ENCODE measurements around the gene APEH. TPM values are rescaled to one million over a fixed set of nuclear protein-coding genes. Genes with fewer than 3 reads are reported as not detected.

The APEH gene
- total and polyA plus RNA-seq, 2 of the 13 experiments (the other 11 are each of a cell fraction or from before 2014, with no cell fraction given), result 116 to 130 TPM

GRCh38 chr3:49723628-49724551 is 49.7 kb downstream of the APEH start, which contains the start of gene GMPPB (continued):
- no peak for TF ChIP-seq ZNF367 (CRISPR knock-in tag; IDR thresholded peaks at IDR 0.05; ENCODE audit: borderline replicate concordance)
- peak; percentile 59 for TF ChIP-seq POLR2AphosphoS5 (IDR thresholded peaks at IDR 0.05; ENCODE audit: low read depth, low read length)
- TF ChIP-seq ZNF30 (CRISPR knock-in tag; IDR thresholded peaks at IDR 0.05), result no peak
- TF ChIP-seq TSC22D2 (CRISPR knock-in tag; IDR thresholded peaks at IDR 0.05; ENCODE audit: borderline replicate concordance), result no peak
- TF ChIP-seq AKAP8 (CRISPR knock-in tag; IDR thresholded peaks at IDR 0.05), result peak; percentile 80
- no peak; the same call in 1 of the 2 replicates for TF ChIP-seq KLF6 (CRISPR knock-in tag; IDR thresholded peaks at IDR 0.05)
- TF ChIP-seq ZNF615 (CRISPR knock-in tag; IDR thresholded peaks at IDR 0.05; ENCODE audit: borderline replicate concordance), result no peak
- no peak for TF ChIP-seq ADNP (CRISPR knock-in tag; IDR thresholded peaks at IDR 0.05)
- TF ChIP-seq ZNF891 (CRISPR knock-in tag; IDR thresholded peaks at IDR 0.05), result peak; percentile 51; the same call in 1 of the 2 replicates
- no peak for TF ChIP-seq ZNF720 (CRISPR knock-in tag; IDR thresholded peaks at IDR 0.05)
- TF ChIP-seq NFATC3 (CRISPR knock-in tag; IDR thresholded peaks at IDR 0.05), result no peak
- TF ChIP-seq KDM6A (CRISPR knock-in tag; IDR thresholded peaks at IDR 0.05; ENCODE audit: low read depth), result no peak
- peak; percentile 22 for TF ChIP-seq PHF5A (CRISPR knock-in tag; IDR thresholded peaks at IDR 0.05; ENCODE audit: low read depth, unreplicated experiment)
- TF ChIP-seq NFE2L1 (CRISPR knock-in tag; IDR thresholded peaks at IDR 0.05; ENCODE audit: borderline replicate concordance), result 0 out of 2 replicates have a peak, but pooled peaks have one; percentile 14
- TF ChIP-seq IKZF1 (IDR thresholded peaks at IDR 0.05), result no peak
- TF ChIP-seq MIER2 (CRISPR knock-in tag; IDR thresholded peaks at IDR 0.05), result 0 out of 2 replicates have a peak, but pooled peaks have one; percentile 53
- TF ChIP-seq ZNF619 (CRISPR knock-in tag; IDR thresholded peaks at IDR 0.05), result peak; percentile 29; the same call in 1 of the 2 replicates
- TF ChIP-seq ZNF337 (CRISPR knock-in tag; IDR thresholded peaks at IDR 0.05; ENCODE audit: borderline replicate concordance, low read depth), result peak; percentile 57; the same call in 1 of the 2 replicates
- TF ChIP-seq CREB1 (IDR thresholded peaks at IDR 0.05), result peak; percentile 96
- TF ChIP-seq CREB1 (CRISPR knock-in tag; IDR thresholded peaks at IDR 0.05), result peak; percentile 76; the same call in 1 of the 2 replicates
- peak; percentile 33 for TF ChIP-seq MAX (IDR thresholded peaks at IDR 0.05)
- 0 out of 2 replicates have a peak, but pooled peaks have one; percentile 9 for TF ChIP-seq GLI4 (CRISPR knock-in tag; IDR thresholded peaks at IDR 0.05; ENCODE audit: borderline replicate concordance)
- no peak for TF ChIP-seq ZNF556 (CRISPR knock-in tag; IDR thresholded peaks at IDR 0.05; ENCODE audit: borderline replicate concordance)
- TF ChIP-seq FOXA3 (CRISPR knock-in tag; IDR thresholded peaks at IDR 0.05), result peak; percentile 20; the same call in 1 of the 2 replicates
- TF ChIP-seq TGIF2 (CRISPR knock-in tag; IDR thresholded peaks at IDR 0.05), result 0 out of 2 replicates have a peak, but pooled peaks have one; percentile 23
- TF ChIP-seq PRDM4 (CRISPR knock-in tag; IDR thresholded peaks at IDR 0.05; ENCODE audit: borderline replicate concordance), result no peak
- peak; percentile 48; the same call in 1 of the 2 replicates for TF ChIP-seq ZNF768 (CRISPR knock-in tag; IDR thresholded peaks at IDR 0.05)
- TF ChIP-seq CHD2 (IDR thresholded peaks at IDR 0.05; ENCODE audit: low read depth, low read length), result no peak
- TF ChIP-seq SP140L (CRISPR knock-in tag; IDR thresholded peaks at IDR 0.05; ENCODE audit: borderline replicate concordance), result no peak
